WI38 (cell line): ENCODE results near the gene SASH1.

Source experiments
- H3K4me3 ChIP-seq: 2 replicates; pipeline ENCODE4 v1.5.1; 2011; ENCODE audit warnings: low read depth, mild to moderate bottlenecking, control low read depth, low read length
- TF ChIP-seq, protein P1 (sequence below): IDR thresholded peaks from 2 replicates; pipeline ENCODE4 v1.5.1; 2012; ENCODE audit warnings: low read depth, mild to moderate bottlenecking, control low read depth, low read length

The SASH1 gene

GRCh38 chr6:148521586-148521985 lies 178.9 kb downstream of the SASH1 start:
- H3K4me3 ChIP-seq: no peak overlapping the region
- TF ChIP-seq, protein P1, sequence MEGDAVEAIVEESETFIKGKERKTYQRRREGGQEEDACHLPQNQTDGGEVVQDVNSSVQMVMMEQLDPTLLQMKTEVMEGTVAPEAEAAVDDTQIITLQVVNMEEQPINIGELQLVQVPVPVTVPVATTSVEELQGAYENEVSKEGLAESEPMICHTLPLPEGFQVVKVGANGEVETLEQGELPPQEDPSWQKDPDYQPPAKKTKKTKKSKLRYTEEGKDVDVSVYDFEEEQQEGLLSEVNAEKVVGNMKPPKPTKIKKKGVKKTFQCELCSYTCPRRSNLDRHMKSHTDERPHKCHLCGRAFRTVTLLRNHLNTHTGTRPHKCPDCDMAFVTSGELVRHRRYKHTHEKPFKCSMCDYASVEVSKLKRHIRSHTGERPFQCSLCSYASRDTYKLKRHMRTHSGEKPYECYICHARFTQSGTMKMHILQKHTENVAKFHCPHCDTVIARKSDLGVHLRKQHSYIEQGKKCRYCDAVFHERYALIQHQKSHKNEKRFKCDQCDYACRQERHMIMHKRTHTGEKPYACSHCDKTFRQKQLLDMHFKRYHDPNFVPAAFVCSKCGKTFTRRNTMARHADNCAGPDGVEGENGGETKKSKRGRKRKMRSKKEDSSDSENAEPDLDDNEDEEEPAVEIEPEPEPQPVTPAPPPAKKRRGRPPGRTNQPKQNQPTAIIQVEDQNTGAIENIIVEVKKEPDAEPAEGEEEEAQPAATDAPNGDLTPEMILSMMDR: no peak

DNA sequence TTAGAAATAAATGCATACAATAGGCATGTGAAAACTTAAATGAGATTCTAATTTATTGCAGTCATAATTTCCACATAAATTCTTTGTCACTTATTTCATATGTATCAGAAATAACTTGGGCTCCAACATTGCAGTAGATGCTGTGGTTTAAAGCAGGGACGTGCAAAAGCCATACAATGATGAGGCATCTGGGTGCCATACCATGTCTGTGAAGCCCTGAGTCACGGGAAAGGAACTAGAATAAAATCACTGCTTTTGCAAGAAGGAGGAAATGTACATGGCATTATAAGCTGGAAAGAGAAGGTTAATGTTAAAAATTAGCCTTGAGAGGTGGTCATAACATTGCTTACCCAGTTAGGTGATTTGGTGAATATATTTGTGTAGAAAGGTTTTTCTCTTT lies 180.4 kb downstream of the SASH1 start:
- TF ChIP-seq, protein P1: no peak
- H3K4me3 ChIP-seq: no peak overlapping the region

DNA sequence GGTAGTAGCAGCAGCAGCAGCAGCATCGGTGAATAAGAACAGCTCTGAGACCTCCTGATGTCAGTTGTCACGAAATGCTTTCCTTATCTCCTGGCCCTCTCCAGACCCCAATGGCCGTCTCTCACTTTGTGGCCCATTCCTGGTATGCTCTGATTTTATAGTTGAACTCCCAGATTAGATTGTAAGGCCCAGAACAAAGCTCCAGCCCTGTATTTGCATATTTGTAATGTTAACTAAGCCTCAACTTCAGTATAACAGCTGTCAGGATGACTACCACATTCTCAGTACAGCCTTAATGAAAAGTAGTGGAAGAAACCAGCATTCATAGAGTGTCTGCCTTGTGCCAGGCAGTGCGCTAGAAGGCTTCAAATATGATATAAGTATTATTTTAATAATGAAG lies 180.9 kb downstream of the SASH1 start:
- TF ChIP-seq, protein P1: no peak
- no peak overlapping the region for H3K4me3 ChIP-seq

DNA sequence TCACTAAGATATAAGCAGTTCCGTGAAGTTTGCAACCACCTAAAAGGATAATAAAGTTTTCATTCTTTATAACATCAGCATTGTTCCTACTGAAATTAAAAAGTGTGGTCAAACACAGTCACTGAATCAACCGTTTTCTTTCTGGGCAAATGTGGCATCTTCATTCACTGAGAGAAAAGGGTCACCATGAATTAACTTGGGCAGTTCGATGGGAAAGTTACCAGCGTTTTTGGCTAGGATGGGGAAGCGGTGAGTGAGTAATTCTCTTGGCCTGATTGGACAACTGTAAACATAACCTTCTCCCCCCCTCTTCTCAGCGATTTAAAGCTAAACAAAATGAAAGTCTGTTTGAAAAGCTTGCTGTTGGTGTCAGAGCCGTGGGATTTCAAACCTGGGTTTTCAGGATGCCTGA lies 181.8 kb downstream of the SASH1 start:
- TF ChIP-seq, protein P1: no peak
- H3K4me3 ChIP-seq: peak overlapping the region; percentile 45

GRCh38 chr6:148524976-148525375 lies 182.3 kb downstream of the SASH1 start:
- peak overlapping the region; percentile 45 for H3K4me3 ChIP-seq
- TF ChIP-seq, protein P1: no peak

DNA sequence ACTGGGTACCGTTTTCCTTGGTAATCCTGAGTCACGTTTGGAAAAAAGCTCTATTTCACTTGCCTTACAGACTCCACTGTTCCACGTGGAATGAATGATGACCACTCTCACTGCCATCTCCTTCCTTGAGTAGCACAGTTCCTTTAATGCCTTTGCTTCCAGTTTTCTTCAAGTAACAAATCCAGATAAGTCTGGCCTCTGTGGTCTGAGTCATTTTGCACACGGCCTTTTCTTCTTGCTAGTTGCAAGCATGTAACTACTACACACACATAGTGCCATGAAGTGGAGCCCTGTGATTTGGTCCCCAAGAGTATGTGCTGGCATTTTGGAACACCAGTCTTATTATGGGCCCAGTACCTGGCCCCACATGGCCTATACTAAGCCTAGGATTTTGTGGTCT lies 182.8 kb downstream of the SASH1 start:
- TF ChIP-seq, protein P1: no peak
- H3K4me3 ChIP-seq: peak overlapping the region; percentile 45

DNA sequence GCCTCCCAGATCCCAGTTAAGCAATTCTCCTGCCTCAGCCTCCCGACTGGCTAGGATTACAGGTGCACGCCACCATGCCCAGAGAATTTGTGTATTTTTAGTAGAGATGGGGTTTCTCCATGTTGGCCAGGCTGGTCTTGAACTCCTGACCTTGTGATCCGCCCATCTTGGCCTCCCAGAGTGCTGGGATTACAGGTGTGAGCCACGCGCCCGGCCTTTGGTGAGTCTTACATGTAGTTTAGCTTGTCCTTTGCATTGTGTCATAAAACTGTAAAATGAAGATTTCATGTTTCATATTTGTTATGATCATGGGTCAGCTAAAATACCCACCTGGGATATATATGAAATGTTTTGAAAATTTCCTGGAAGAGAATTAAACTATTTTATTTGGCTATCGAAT lies 183.5 kb downstream of the SASH1 start:
- TF ChIP-seq, protein P1: no peak
- no peak overlapping the region for H3K4me3 ChIP-seq
